ENCODE data around the gene PTRH1. TPM values are rescaled to one million over a fixed set of nuclear protein-coding genes. Genes with fewer than 3 reads are reported as not detected.

The PTRH1 gene
- total and polyA plus RNA-seq, 10 of the 15 experiments (the other 5 are each of a cell fraction or from before 2014, with no cell fraction given) = 0.69 to 38.4 (median 10.2) TPM

- FAIRE-seq = no peak
- no peaks in the 10 kb centered on the region for H3K79me2 ChIP-seq (ENCODE audit: control insufficient read depth, insufficient read depth, low read length)
- no peaks in the 10 kb centered on the region for H3K27me3 ChIP-seq (replicated peaks in 1 of 2; ENCODE audit: control insufficient read depth in 2 of 2, insufficient read depth in 2 of 2, low read length in 1 of 2)
- no peaks in the 10 kb centered on the region for H3K9me3 ChIP-seq (replicated peaks; ENCODE audit: control insufficient read depth, insufficient read depth, low read length)
- intact Hi-C loops (cut with micrococcal nuclease; ENCODE audit: unreplicated experiment) (no loop called here), in situ Hi-C loops (cut with MboI) (no loop called here)
- no TSS peak for BruUV-seq (replicated peaks)
- H3K4me1 ChIP-seq (ENCODE audit: control insufficient read depth, insufficient read depth, low read length) = no peaks in the 10 kb centered on the region
- H3K4me2 ChIP-seq (ENCODE audit: control insufficient read depth, insufficient read depth) = no peak overlapping the region
- DNase-seq (ENCODE audit: low read depth, low spot score) = no peak
- no peak overlapping the region for H3K9ac ChIP-seq (ENCODE audit: control insufficient read depth, insufficient read depth, low read length)
- TF ChIP-seq CHD4 (IDR thresholded peaks at IDR 0.05) = no peak
- no peak for TF ChIP-seq NKRF (conservative IDR thresholded peaks at IDR 0.05)
- H4K20me1 ChIP-seq (ENCODE audit: control insufficient read depth, insufficient read depth) = no peaks in the 10 kb centered on the region
- H2AFZ ChIP-seq (ENCODE audit: control insufficient read depth, low read depth, low read length) = no peak overlapping the region
- ChIA-PET RAD21 (ENCODE audit: unreplicated experiment) (no interaction called here), POLR2A (no interaction called here), CTCF (no interaction called here), SMC1A (ENCODE audit: uncharacterized antibody, unreplicated experiment) (no interaction called here)
- H3K27ac ChIP-seq (ENCODE audit: control insufficient read depth, insufficient read depth) = no peak overlapping the region
- WGBS (ENCODE audit: insufficient coverage, insufficient replicate concordance, low lambda C conversion rate, missing lambda C conversion rate) = 98% methylated on average over 26 of the region's 26 CpGs
- H3K36me3 ChIP-seq (ENCODE audit: control insufficient read depth in 2 of 2, insufficient read depth in 2 of 2, low read length in 1 of 2) = peaks cover 23 to 25% of the 10 kb centered on the region in 2 experiments
- H3K4me3 ChIP-seq = no peak overlapping the region
- no peak for ATAC-seq
Observed at GRCh38 chr9:127749090-127749787, 33.8 kb upstream of the PTRH1 start.

GRCh38 chr9:127746959-127747569 lies 31.6 kb upstream of the PTRH1 start:
- no peak for DNase-seq (ENCODE audit: low read depth, low spot score)
- in situ Hi-C loops (cut with MboI) = no loop called here
- Histone ChIP-seq H3K4me1 (ENCODE audit: control insufficient read depth, insufficient read depth, low read length) (no peaks in the 10 kb centered on the region), H3K4me3 (no peak overlapping the region), H3K36me3 (ENCODE audit: control insufficient read depth in 2 of 2, insufficient read depth in 2 of 2, low read length in 1 of 2) (peaks cover 27 to 31% of the 10 kb centered on the region in 2 experiments), H3K27ac (ENCODE audit: control insufficient read depth, insufficient read depth) (no peak overlapping the region), H3K79me2 (ENCODE audit: control insufficient read depth, insufficient read depth, low read length) (no peaks in the 10 kb centered on the region), H3K9ac (ENCODE audit: control insufficient read depth, insufficient read depth, low read length) (no peak overlapping the region), H2AFZ (ENCODE audit: control insufficient read depth, low read depth, low read length) (no peak overlapping the region), H3K9me3 (replicated peaks; ENCODE audit: control insufficient read depth, insufficient read depth, low read length) (no peaks in the 10 kb centered on the region), H3K27me3 (replicated peaks in 1 of 2; ENCODE audit: control insufficient read depth in 2 of 2, insufficient read depth in 2 of 2, low read length in 1 of 2) (no peaks in the 10 kb centered on the region), H4K20me1 (ENCODE audit: control insufficient read depth, insufficient read depth) (no peaks in the 10 kb centered on the region), H3K4me2 (ENCODE audit: control insufficient read depth, insufficient read depth) (no peak overlapping the region)
- no TSS peak for BruUV-seq (replicated peaks)
- no peak for FAIRE-seq
- 96% methylated on average over 14 of the region's 15 CpGs for WGBS (ENCODE audit: insufficient coverage, insufficient replicate concordance, low lambda C conversion rate, missing lambda C conversion rate)
- CTCF ChIA-PET = interaction anchor here (1.0 to 1.8 kb wide), 2 partner anchors 12 to 21 kb away, joined by 3 to 8 read pairs; partner anchors contain the start of gene TOR2A
- RAD21 ChIA-PET (ENCODE audit: unreplicated experiment) = no interaction called here
- ATAC-seq = no peak
- intact Hi-C loops (cut with micrococcal nuclease; ENCODE audit: unreplicated experiment) = no loop called here
- SMC1A ChIA-PET (ENCODE audit: uncharacterized antibody, unreplicated experiment) = interaction anchor here (1.0 to 1.6 kb wide), 2 partner anchors 16 to 19 kb away, joined by 3 to 5 read pairs; no protein-coding TSS in a partner anchor
- POLR2A ChIA-PET = no interaction called here
- TF ChIP-seq STAT3 (IDR thresholded peaks at IDR 0.05; ENCODE audit: low read depth, low read length) = no peak
- no peak for TF ChIP-seq WRNIP1 (IDR thresholded peaks at IDR 0.05; ENCODE audit: borderline replicate concordance, low read depth, low read length)
- no peak for TF ChIP-seq NBN (IDR thresholded peaks at IDR 0.05)
- no peak for TF ChIP-seq TCF3 (IDR thresholded peaks at IDR 0.05; ENCODE audit: borderline replicate concordance, insufficient read depth, low read depth, low read length)
- TF ChIP-seq RBBP5 (conservative IDR thresholded peaks at IDR 0.05) = no peak
- no peak for TF ChIP-seq KAT2A (conservative IDR thresholded peaks at IDR 0.05; ENCODE audit: control insufficient read depth, low read depth, low read length)
- no peak for TF ChIP-seq MLLT1 (IDR thresholded peaks at IDR 0.05)
- TF ChIP-seq IRF4 (IDR thresholded peaks at IDR 0.05; ENCODE audit: low read depth, low read length) = no peak
- TF ChIP-seq NFXL1 (IDR thresholded peaks at IDR 0.05; ENCODE audit: borderline replicate concordance) = no peak
- TF ChIP-seq ZNF217 (IDR thresholded peaks at IDR 0.05) = no peak
- no peak for TF ChIP-seq SUZ12 (IDR thresholded peaks at IDR 0.05; ENCODE audit: unreplicated experiment)
- no peak for TF ChIP-seq PML (IDR thresholded peaks at IDR 0.05; ENCODE audit: low read length)

Measured in GM12878 (cell line).